Inflammatory macrophage (primary cell): Measurements from ENCODE around the gene ACSS2.
"Not testable (repeated sequence)": the region's sequence is repeated elsewhere in the genome, so short reads cannot be mapped to it uniquely, and the experiment has no call there.

Experiments used
- DNase-seq, 2 donors: peaks; one replicate each; pipeline ENCODE4 v3.0.0-alpha.2; 2020 to 2022

The ACSS2 gene

GRCh38 chr20:34873583-34874093 is 2.8 kb upstream of the ACSS2 start:
- no peak for DNase-seq

GRCh38 chr20:34874094-34874654 is 2.2 kb upstream of the ACSS2 start:
- peak; percentile 86 to 91 for DNase-seq

DNA sequence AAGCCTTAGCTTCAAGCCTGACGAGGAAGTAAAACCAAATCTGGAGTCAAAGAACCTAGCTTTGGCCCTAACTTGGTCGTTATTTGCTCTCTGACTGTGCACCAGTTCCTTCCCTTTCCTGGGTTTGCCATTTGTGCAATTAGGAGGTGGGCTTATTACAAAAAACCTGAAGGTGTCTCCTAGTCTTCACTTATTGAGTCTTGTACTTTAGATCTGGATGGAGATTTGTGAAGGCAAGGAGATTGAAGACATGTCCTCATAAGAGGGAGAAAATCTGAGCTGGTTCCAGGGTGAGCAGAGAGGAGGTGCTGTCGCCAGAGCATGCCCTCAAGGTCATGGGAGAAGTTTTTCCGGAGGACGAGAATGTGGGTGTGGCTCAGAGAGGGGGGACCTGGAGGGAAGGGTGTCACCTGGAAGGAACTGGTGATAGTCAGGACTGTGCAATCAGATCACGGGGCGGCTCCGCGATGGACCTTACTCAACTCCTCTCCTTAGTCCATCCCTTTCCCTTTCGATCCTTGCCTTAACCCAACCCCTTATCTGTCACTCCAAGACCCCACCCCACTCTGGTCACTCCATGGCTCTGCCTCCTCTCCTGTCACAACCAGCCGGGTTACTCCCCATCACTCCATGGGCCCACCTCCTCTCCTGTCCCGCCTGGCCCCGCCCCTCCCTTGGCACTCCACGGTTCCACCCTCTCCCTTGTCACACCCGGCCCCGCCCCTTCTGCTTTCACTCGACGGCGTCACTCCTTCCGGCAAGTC is 588 bp upstream of the ACSS2 start:
- peak; percentile 99 for DNase-seq

DNA sequence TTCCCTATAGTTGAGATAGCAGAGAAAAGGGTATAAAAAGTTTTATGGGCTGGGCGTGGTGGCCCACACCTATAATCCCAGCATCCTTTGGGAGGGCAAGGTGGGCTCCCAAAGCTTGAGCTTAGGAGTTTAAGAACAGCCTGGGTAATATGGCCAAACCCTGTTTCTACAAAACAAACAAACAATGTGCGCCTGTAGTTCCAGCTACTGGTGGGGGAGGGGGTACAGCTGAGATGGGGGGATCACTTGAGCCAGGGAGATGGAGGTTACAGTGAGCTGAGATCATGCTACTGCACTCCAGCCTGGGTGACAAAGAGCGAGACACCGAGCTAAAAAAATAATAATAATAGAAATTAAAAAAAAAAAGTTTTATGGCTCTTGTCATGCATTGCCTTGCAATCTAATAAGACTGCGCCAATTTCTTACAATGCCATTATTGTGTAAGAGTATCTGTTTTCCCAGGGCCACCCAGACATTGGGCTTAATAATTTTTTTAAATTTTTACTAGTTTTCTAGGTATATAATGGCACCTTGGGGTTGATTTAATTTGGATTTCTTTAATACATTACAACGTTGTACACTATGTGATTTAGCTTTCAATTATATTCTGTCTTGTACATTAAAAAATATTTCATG is 3.9 kb downstream of the ACSS2 start:
- DNase-seq = no peak

DNA sequence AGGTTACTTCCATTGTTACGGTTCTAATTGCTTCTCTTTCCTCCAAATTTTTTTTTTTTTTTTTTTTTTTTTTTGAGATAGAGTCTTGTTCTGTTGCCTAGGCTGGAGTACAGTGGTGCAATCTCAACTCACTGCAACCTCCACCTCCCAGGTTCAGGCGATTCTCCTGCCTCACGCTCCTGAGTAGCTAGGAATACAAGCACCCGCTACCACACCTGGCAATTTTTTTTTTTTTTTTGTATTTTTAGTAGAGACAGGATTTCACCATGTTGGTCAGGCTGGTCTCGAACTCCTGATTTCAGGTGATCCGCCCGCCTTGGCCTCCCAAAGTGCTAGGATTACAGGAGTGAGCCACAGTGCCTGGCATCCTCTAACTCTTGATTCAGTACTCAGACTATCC is 4.6 kb downstream of the ACSS2 start:
- DNase-seq = not testable (repeated sequence)

DNA sequence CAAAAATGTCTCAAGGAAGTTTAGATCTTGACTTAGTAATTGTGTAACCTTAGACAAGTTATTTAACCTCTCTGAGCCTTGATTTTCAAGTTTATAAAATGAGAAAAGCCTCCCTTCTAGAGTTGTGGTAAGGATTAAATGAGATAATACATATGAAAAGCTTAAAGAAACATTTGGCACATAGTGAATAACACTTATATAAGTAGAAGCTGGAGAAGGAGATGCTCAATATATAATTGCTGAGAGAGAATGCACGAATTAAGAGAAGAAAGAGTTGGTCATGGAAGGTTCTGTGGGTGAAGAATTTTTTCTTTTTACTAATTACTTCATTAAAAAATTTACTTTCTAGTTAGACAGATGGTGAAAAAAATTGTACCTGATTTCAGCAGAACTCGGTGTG is 5.3 kb downstream of the ACSS2 start:
- no peak for DNase-seq

DNA sequence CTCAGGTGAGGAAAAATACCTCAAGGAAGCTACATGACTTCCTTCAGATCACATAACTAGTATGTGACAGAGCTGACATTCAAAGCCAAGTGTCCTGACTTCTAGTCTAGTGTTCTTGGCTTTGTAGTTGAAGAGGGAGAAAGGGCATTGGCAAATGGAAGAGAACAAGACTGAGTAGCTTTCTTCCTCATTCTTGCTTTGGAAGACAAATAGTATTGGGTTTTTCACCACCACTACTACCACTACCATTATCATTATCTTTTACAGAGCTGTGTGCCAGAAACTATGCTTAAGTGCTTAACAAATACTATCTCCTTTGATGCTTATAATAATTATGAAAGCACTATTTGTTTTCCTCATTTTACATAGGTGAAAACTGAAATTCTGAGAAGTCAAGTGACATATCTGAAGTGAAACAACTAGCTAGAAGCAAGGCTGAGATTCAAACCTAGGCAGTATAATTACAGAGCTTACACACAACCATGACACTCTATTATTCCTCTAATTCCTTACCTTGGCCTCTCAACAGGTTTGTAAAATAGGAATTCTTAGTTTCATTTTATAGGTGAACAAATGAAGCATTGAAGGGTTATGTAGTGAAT is 6.8 kb downstream of the ACSS2 start:
- DNase-seq = no peak

GRCh38 chr20:34883809-34884208 is 7.4 kb downstream of the ACSS2 start:
- no peak for DNase-seq

DNA sequence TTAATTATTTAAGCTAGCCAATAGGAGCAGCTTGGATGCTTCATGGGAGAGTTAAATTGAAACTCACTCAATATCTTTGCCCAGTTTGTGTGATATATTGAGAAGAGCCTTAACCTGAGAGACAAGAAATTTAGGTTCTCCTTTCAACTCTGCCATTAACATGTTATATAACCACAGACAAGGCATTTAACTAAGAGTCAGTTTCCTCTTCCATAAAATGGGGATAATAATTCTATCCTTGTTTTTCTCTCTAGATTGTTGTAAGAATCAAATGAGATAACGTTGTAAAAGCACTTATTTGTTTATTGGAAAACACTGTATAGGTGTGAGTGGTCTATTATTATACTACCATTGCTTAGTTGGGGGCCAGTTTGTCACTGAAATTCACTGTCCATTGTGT is 7.8 kb downstream of the ACSS2 start:
- no peak for DNase-seq

GRCh38 chr20:34886122-34886521 is 9.7 kb downstream of the ACSS2 start:
- DNase-seq = no peak

DNA sequence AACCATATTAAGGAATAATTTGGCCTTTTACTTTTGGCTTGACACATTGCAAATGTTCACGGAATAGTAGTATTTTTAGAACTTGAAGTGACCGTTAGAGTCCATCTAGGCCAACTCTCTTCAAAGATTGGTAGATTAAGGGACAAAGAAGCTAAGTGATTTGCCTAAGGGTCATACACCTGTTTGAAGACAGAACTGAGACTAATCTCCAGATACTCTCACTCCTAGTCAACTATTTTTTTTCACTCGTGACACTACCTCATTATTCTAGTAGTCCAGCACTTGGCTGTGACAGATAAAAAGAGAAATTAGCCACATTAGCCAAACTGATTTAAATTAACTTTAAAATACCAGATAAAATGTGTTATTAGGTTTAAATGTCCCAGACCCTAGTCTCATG is 10.6 kb downstream of the ACSS2 start:
- DNase-seq = no peak

GRCh38 chr20:34888468-34888867 is 12.1 kb downstream of the ACSS2 start:
- DNase-seq = no peak

DNA sequence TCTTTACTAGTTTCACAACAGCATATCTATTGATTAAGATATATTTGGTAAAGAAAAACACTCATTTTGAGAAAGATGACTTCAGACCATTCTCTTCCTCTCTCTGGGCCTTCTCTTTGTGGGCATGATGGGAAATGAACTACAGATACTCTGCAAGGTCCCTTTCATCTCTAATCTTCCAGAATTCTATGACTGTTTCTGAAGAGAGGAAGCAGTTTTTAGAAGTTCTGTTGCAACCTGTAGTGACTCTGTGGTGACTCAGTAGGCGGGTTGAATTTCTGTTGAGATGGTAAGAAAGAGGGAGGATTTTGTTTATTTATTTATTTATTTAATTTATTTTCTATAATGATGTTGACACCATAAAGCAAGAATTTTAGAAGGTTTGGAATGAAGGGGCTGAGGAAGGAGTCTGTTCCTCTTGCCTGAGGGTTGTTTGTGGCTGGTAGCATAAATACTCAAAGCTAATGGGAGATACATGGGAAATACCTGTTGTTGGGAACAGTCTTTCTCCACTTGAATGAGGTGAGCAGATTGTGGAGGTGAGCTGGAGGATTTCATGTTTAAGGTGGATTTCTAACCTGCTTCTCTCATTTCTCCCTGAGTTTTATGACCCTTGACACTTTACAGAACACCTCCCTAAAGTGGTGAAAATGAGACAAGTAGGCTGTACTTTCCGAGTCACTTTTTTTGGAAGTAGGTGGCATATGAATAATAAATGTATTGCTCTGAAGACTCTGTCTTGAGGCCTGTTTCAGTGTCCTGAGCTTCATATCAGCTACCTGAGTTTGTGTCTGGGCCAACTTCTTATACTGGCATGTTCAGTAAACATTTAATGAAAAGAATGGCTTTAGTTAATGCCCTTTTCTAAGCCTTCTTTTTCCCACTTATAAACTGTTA is 15.0 kb downstream of the ACSS2 start:
- DNase-seq = peak; percentile 80 to 83

- DNase-seq = no peak
These were observed 16.3 kb downstream of the ACSS2 start for GRCh38 chr20:34892671-34893070.

- DNase-seq = no peak
These were observed 18.3 kb downstream of the ACSS2 start for GRCh38 chr20:34894723-34895122.

DNA sequence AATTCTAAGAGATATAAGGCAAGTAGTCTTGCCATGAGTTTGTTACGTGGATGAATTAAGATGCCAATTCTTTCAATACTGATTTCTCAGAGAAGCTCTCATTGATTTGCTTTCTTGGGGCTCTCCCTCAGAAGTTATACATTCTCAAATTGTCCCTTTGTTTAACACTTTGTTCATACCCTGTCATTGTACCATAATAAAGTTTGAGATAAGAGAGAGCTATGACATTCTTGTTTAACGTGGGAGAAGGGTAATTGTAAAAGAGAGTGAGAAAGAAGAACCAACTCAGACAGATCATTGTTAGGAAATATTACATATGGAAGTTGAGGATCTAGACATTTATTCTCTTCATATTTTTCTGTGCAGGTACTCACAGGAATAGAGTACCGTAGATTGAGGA is 19.1 kb downstream of the ACSS2 start:
- DNase-seq = no peak

- no peak for DNase-seq
These were observed 19.7 kb downstream of the ACSS2 start for GRCh38 chr20:34896086-34896621.

- not testable (repeated sequence) for DNase-seq
These were observed 21.7 kb downstream of the ACSS2 start for GRCh38 chr20:34898129-34898528.

GRCh38 chr20:34898731-34899130 is 22.3 kb downstream of the ACSS2 start:
- DNase-seq = not testable (repeated sequence)

DNA sequence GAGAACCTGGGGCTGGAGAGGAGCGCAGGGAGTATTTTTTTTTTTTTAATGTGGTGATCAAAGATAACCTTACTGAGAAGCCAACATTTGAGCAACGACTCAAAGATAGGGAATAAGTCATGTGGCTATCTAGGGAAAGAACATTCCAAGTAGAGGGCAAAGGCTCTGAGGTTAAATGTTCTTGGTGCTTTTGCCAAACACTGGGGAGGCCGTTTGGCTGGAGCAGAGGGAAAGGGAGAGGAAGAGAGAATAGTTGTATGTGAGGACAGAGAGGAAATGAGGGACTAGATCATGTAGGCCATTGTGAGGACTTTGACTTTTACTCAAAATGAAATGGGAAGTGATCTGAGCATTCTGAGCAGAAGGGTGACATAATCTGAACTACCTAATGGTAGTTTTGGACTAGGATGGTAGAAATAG is 27.8 kb downstream of the ACSS2 start:
- peak; percentile 31 to 52 for DNase-seq

- DNase-seq = no peak
These were observed 31.4 kb downstream of the ACSS2 start for GRCh38 chr20:34907616-34908469.
